Pancreas (tissue), 10 donors: Measurements from ENCODE around the gene ARHGEF17. TPM values are rescaled to one million over a fixed set of nuclear protein-coding genes. Genes with fewer than 3 reads are reported as not detected.

Source experiments
- ATAC-seq, 4 donors: fragments of 200-7000 bp; cut with Tn5 transposase; one replicate each; pipeline versions ENCODE4 v1.8.0 to v1.9.1; 2020; ENCODE audit warnings: mild to moderate bottlenecking in 4 of 4, moderate library complexity in 4 of 4
- DNase-seq, 6 donors: peaks; one replicate each; pipeline ENCODE4 v3.0.0-alpha.2; 2020
- FAIRE-seq: peaks from 2 replicates; lab custom pipeline; 2012; peaks lifted over from hg19 to GRCh38; lab: Jason Lieb, UNC
- H3K27ac ChIP-seq, 4 donors: fragments of 200-600 bp; sonication (generic); 1 replicate in 3 of 4; 2 replicates in 1 of 4; pipeline versions ENCODE4 v1.5.0 to v1.8.0; 2020
- H3K27me3 ChIP-seq, 4 donors: fragments of 200-600 bp; one replicate each; pipeline ENCODE4 v1.8.0; 2021
- H3K36me3 ChIP-seq, 3 donors: fragments of 200-600 bp; sonication (generic) in 1 of 3; one replicate each; pipeline versions ENCODE4 v1.5.0 to v1.8.0; 2020 to 2021
- H3K4me1 ChIP-seq, 3 donors: fragments of 200-600 bp; one replicate each; pipeline ENCODE4 v1.8.0; 2021
- H3K4me3 ChIP-seq, 4 donors: fragments of 200-600 bp; sonication (generic) in 2 of 4; one replicate each; pipeline versions ENCODE4 v1.5.0 to v1.8.0; 2020 to 2021
- H3K9me3 ChIP-seq, 4 donors: fragments of 200-600 bp; one replicate each; pipeline ENCODE4 v1.8.0; 2021
- CTCF ChIP-seq, 4 donors: fragments of 200-600 bp; sonication (generic) in 3 of 4; IDR thresholded peaks; one replicate each; pipeline versions ENCODE4 v1.5.0 to v1.8.0; 2021; ENCODE audit warnings: antibody characterized with exemption in 4 of 4
- WGBS, 2 donors: extraction: QIAGEN DNeasy Blood & Tissue Kit; methylation state at CpG; one replicate each; pipeline ENCODE4 v1.1.7; 2013; 5-methylcytosine and 5-hydroxymethylcytosine counted together
- intact Hi-C, 3 donors: fragments of 100-400 bp; cut with DNase I; formaldehyde crosslinking; loops; one replicate each; pipeline versions ENCODE4 v1.11.1 to v1.14.2; 2022
- polyA plus RNA-seq, 2 donors: library from polyadenylated mRNA; stranded (reverse); fragments of 200-250 nt; gene quantifications; one replicate each; pipeline ENCODE4 v1.2.3, GENCODE V29; 2013
- total RNA-seq, 6 donors: library from RNA; stranded (reverse); fragmentation: NEBNext Ultra II Directional in 4 of 6; extraction: Animal tissue kit (Norgen Biotek cat#: 25700) in 4 of 6; gene quantifications; one replicate each; pipeline versions ENCODE4 v1.2.1 to v1.2.4, GENCODE V29; 2021 to 2023
- donor health status: healthy with polysubstance abuse.
- donor health status: DM: no; HTN: no; CAD: no; lungs with moderate emphysema.
- donor health status: DM: no; HTN: no; CAD: no.
- donor health status: control.
- donor health status: control.
- donor health status: Bipolar disorder and iron deficiency.
- donor health status: DM: yes; HTN: yes; CAD: no.
- donor health status: DM: no; HTN: no; CAD: no.
- donor health status: DM: no; HTN: no; CAD: no.
- donor health status: DM: yes; HTN: yes; CAD: no.

The ARHGEF17 gene
- total RNA-seq (10 to 100 TPM in 2 of 6 donors, 1 to 10 TPM in 4; 7.0 to 21.1 (median 9.8) TPM), polyA plus RNA-seq (10 to 100 TPM; 21.8 to 24.0 TPM)

GRCh38 chr11:73308003-73308960, at the start of gene ARHGEF17:
Gene ARHGEF17, plus strand, starts transcription at chr11:73308276. Its CDS starts 363 bp downstream, at chr11:73308639.
- TF ChIP-seq CTCF (IDR thresholded peaks at IDR 0.05), result no peak
- peak within 1 kb of the TSS; percentile 40 to 64 (median 56) for H3K4me3 ChIP-seq
- H3K36me3 ChIP-seq, result no peaks in the 10 kb centered on the region
- H3K9me3 ChIP-seq, result no peaks in the 10 kb centered on the region
- ATAC-seq (peak; percentile 40 to 55 (median 45)), FAIRE-seq (no peak), DNase-seq (peak; percentile 42 to 81 (median 68))
- peak within 1 kb of the TSS; percentile 85 to 93 (median 89) for H3K27ac ChIP-seq
- no peaks in the 10 kb centered on the region for H3K27me3 ChIP-seq
- intact Hi-C loops, result no loop called here
- peaks cover 0 to 6% (median 0%) of the 10 kb centered on the region in 3 donors for H3K4me1 ChIP-seq
- WGBS, 2 donors, result 1% methylated on average over 80 to 105 of the region's 105 CpGs

GRCh38 chr11:73259406-73260126, 48.5 kb upstream of the ARHGEF17 start:
- peaks cover 0 to 1% (median 0%) of the 10 kb centered on the region in 3 donors for H3K4me1 ChIP-seq
- H3K27ac ChIP-seq, result no peak overlapping the region
- no peak for TF ChIP-seq CTCF (IDR thresholded peaks at IDR 0.05)
- no peak for FAIRE-seq
- WGBS, 2 donors, result 85 to 95% methylated on average over 3 of the region's 3 CpGs
- intact Hi-C loops, result no loop called here
- ATAC-seq, result no peak
- H3K27me3 ChIP-seq, result peaks cover 0 to 9% (median under 1%) of the 10 kb centered on the region in 4 donors
- H3K36me3 ChIP-seq, result no peaks in the 10 kb centered on the region
- no peaks in the 10 kb centered on the region for H3K9me3 ChIP-seq
- peak in 1 of 6 donors; percentile 13 for DNase-seq
- H3K4me3 ChIP-seq, result no peak overlapping the region

- DNase-seq (no peak), FAIRE-seq (no peak), ATAC-seq (no peak)
- Histone ChIP-seq H3K9me3 (no peaks in the 10 kb centered on the region), H3K36me3 (no peaks in the 10 kb centered on the region), H3K4me1 (peaks cover 0 to 3% (median 0%) of the 10 kb centered on the region in 3 donors), H3K27me3 (peaks cover 0 to 14% (median 2%) of the 10 kb centered on the region in 4 donors), H3K4me3 (no peak overlapping the region), H3K27ac (no peak overlapping the region)
- no peak for TF ChIP-seq CTCF (IDR thresholded peaks at IDR 0.05)
- intact Hi-C loops, result no loop called here
These were observed 48.0 kb upstream of the ARHGEF17 start for GRCh38 chr11:73260127-73260457.

DNA sequence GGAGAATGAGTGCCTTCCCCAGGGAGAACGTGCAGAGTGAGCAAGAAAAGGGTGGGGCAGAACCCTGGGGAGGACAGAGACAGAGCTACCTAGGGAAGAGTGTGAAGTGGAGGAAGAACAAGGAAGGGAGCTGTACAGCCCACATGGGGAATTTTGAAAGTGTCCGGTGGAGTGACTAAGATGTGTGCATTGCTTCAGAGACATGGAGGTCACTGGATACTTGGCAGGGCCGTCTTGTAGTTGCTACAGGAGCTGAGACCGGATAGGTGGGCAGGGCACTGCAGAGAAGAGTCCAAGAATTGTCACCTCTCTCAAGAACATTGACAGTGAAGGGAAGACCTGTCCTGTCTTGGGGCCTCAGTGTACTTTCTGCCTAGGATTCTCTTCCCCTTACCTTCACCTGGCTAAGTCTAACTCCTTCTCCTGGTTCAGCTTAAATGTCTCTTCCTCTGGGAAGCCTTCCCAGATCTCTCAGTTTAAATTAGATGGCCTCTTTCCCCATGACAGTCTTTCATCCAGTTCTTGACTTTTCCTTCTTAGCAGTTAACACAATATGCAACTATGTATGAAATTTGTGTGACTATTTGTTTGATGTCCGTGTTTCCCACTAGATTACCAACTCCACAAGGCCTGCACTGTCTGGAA, 45.1 kb upstream of the ARHGEF17 start:
- FAIRE-seq (no peak), ATAC-seq (no peak), DNase-seq (no peak)
- 65 to 77% methylated on average over 5 of the region's 5 CpGs for WGBS, 2 donors
- Histone ChIP-seq H3K4me3 (no peak overlapping the region), H3K36me3 (no peaks in the 10 kb centered on the region), H3K4me1 (peaks cover 0 to 3% (median 0%) of the 10 kb centered on the region in 3 donors), H3K9me3 (no peaks in the 10 kb centered on the region), H3K27ac (no peak overlapping the region), H3K27me3 (peaks cover 0 to 15% (median 2%) of the 10 kb centered on the region in 4 donors)
- TF ChIP-seq CTCF (IDR thresholded peaks at IDR 0.05), result no peak
- intact Hi-C loops, result no loop called here
